CD8-positive, alpha-beta memory T cell (primary cell): ENCODE measurements around the gene CORO1C. TPM values are rescaled to one million over a fixed set of nuclear protein-coding genes. Genes with fewer than 3 reads are reported as not detected.

ENCODE experiments used
- CTCF ChIA-PET: fragments of 350-600 bp; sonication (Branson Sonifier 250); formaldehyde crosslinking; loops from one replicate; lab custom pipeline; 2021; ENCODE audit warnings: antibody characterized with exemption; lab: Charles Lee
- POLR2A ChIA-PET: fragments of 350-600 bp; sonication (Branson Sonifier 250); formaldehyde crosslinking; loops from one replicate; lab custom pipeline; 2021; ENCODE audit warnings: antibody characterized with exemption; lab: Charles Lee
- DNase-seq, 5 donors: peaks; one replicate each; pipeline versions ENCODE4 v3.0.0 to v3.0.0-alpha.2; 2020 to 2022; ENCODE audit warnings: mixed read lengths in 1 of 5
- H3K27ac ChIP-seq: one replicate; pipeline ENCODE4 v1.7.0; 2013; ENCODE audit warnings: low read depth, mild to moderate bottlenecking, low read length, moderate library complexity
- H3K27me3 ChIP-seq: 2 replicates; pipeline ENCODE4 v1.7.0; 2013; ENCODE audit warnings: low read length, mild to moderate bottlenecking; ENCODE audit not compliant: insufficient read depth, poor library complexity, severe bottlenecking
- H3K36me3 ChIP-seq: 2 replicates; pipeline ENCODE4 v1.7.0; 2013; ENCODE audit warnings: mild to moderate bottlenecking, low read length, moderate library complexity; ENCODE audit not compliant: insufficient read depth
- H3K4me1 ChIP-seq: 2 replicates; pipeline ENCODE4 v1.7.0; 2013; ENCODE audit warnings: mild to moderate bottlenecking, low read length, moderate library complexity; ENCODE audit not compliant: insufficient read depth
- H3K4me3 ChIP-seq: 2 replicates; pipeline ENCODE4 v1.7.0; 2013; ENCODE audit warnings: mild to moderate bottlenecking, low read length
- H3K9me3 ChIP-seq: 2 replicates; pipeline ENCODE4 v1.7.0; 2013; ENCODE audit warnings: mild to moderate bottlenecking, low read length
- H3K27ac Mint-ChIP-seq, 8 donors: one replicate each; pipeline ENCODE4 v1.8.0; 2020 to 2021; ENCODE audit warnings: mixed read lengths in 8 of 8, mild to moderate bottlenecking in 6 of 8, inconsistent platforms in 3 of 8, moderate library complexity in 3 of 8
- H3K27me3 Mint-ChIP-seq, 2 donors: one replicate each; pipeline ENCODE4 v1.8.0; 2020 to 2021; ENCODE audit warnings: mixed read lengths in 2 of 2, mild to moderate bottlenecking in 1 of 2, moderate library complexity in 1 of 2
- H3K36me3 Mint-ChIP-seq, 3 donors: one replicate each; pipeline ENCODE4 v1.8.0; 2020 to 2021; ENCODE audit warnings: mixed read lengths in 3 of 3, inconsistent platforms in 1 of 3, mild to moderate bottlenecking in 1 of 3
- H3K4me1 Mint-ChIP-seq, 3 donors: one replicate each; pipeline ENCODE4 v1.8.0; 2020 to 2021; ENCODE audit warnings: mixed read lengths in 3 of 3, inconsistent platforms in 1 of 3, mild to moderate bottlenecking in 1 of 3
- H3K4me3 Mint-ChIP-seq, 7 donors: one replicate each; pipeline ENCODE4 v1.8.0; 2020 to 2021; ENCODE audit warnings: mixed read lengths in 7 of 7, mild to moderate bottlenecking in 6 of 7, moderate library complexity in 4 of 7, inconsistent platforms in 2 of 7
- H3K9me3 Mint-ChIP-seq, 5 donors: one replicate each; pipeline ENCODE4 v1.8.0; 2020 to 2022; ENCODE audit warnings: mixed read lengths in 5 of 5, mild to moderate bottlenecking in 3 of 5, moderate library complexity in 2 of 5, inconsistent platforms in 1 of 5
- polyA plus RNA-seq: library from polyadenylated mRNA; unstranded; fragments of 300-500 nt; fragmentation: Illumina TruSeq; gene quantifications from one replicate; pipeline ENCODE4 v1.2.3, GENCODE V29; 2021
- total RNA-seq, 2 experiments: library from RNA; stranded (reverse); gene quantifications; one replicate each; pipeline ENCODE4 v1.2.3, GENCODE V29; 2021

Gene CORO1C
- total and polyA plus RNA-seq, 3 experiments from 2014 or later = 10.5 to 49.1 (median 45.8) TPM

DNA sequence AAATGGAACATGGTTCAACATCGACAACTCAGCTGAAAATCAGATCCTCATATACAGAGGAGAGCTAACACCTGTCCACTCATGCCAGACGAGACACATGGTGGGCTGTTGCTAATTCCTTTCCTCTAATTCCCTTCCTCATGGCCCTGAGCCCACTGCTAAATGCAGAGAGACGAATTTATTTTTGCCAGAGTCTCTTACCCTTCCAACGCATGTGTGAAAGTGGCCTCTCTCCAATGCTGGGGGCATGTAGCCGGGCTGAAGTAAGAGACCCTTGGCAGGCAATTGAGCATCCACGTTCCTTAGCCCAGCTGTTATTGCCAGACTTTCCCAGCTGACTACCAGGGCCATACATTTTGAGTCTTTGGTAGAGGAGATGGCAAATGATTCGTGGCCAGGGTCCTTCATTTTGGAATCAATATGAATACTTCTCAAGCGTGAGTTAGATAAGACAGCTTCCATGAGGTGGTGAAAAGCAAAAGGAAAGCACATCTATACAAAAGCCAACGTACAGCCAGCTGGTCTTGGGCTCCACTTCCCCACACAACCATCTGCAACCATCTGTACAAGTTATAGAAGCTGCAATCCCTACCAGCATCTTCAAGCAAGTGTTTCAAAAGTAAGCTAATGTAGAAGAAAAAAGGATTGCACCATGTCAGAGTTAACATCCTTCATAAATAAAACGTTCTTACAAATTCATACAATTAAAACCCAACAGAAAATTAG is 28.6 kb downstream of the CORO1C start:
- H3K4me3 Mint-ChIP-seq = no peak overlapping the region
- peaks cover 0 to 5% (median 4%) of the 10 kb centered on the region in 3 donors for H3K4me1 Mint-ChIP-seq
- POLR2A ChIA-PET = no interaction called here
- no peaks in the 10 kb centered on the region for H3K27me3 Mint-ChIP-seq
- CTCF ChIA-PET = interaction anchor here (1.1 kb wide), 2 partner anchors 38 to 84 kb away, joined by 3 read pairs; no protein-coding TSS in a partner anchor
- peaks cover 4 to 21% (median 4%) of the 10 kb centered on the region in 3 donors for H3K36me3 Mint-ChIP-seq
- no peaks in the 10 kb centered on the region for H3K9me3 ChIP-seq
- no peak overlapping the region for H3K4me3 ChIP-seq
- H3K36me3 ChIP-seq = no peaks in the 10 kb centered on the region
- H3K27me3 ChIP-seq = no peaks in the 10 kb centered on the region
- H3K4me1 ChIP-seq = no peaks in the 10 kb centered on the region
- no peak overlapping the region for H3K27ac ChIP-seq
- no peaks in the 10 kb centered on the region for H3K9me3 Mint-ChIP-seq
- no peak overlapping the region for H3K27ac Mint-ChIP-seq
- no peak for DNase-seq

DNA sequence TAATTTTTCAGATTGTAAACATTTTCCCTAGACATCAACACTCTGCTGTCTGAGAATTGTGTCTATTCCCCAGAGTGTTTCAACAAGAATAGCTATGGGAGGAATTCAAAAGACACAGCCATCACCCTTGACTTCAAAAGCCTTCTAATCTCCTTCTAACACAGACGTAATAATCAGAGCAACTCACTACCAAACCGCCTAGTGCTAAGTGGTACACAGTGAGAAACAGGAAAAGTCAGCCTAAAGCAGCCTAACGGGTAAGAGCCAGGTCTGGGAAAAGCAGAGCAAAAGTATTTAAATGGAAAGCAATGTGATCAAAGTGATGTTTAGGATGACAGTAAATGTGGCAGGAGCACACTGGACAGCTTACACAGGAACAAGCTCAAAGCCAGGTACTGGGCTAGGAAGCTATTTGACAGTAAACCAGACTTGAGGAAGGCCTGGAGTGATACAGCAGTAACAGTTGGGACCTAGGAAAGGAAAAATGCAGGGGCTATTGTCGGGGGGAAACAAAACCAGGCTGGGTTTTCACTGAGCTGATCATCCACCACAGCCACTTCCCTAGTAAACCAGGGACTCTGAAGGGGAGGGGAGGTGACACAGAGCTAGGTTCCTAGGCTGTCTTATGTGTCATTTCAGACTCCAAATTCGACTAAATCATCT is 29.4 kb downstream of the CORO1C start:
- no peak overlapping the region for H3K4me3 ChIP-seq
- Mint-ChIP-seq H3K36me3 (peaks cover 4 to 21% (median 4%) of the 10 kb centered on the region in 3 donors), H3K27ac (peak overlapping the region in 3 of 8 donors; percentile 44 to 87 (median 86)), H3K27me3 (no peaks in the 10 kb centered on the region), H3K9me3 (no peaks in the 10 kb centered on the region), H3K4me3 (no peak overlapping the region), H3K4me1 (peaks cover 1 to 5% (median 4%) of the 10 kb centered on the region in 3 donors)
- DNase-seq = no peak
- no peaks in the 10 kb centered on the region for H3K36me3 ChIP-seq
- ChIA-PET CTCF (interaction anchor here (0.8 to 1.1 kb wide), 2 partner anchors 37 to 68 kb away, joined by 3 read pairs; partner anchors contain the start of gene SELPLG), POLR2A (no interaction called here)
- no peak overlapping the region for H3K27ac ChIP-seq
- no peaks in the 10 kb centered on the region for H3K9me3 ChIP-seq
- no peaks in the 10 kb centered on the region for H3K4me1 ChIP-seq
- H3K27me3 ChIP-seq = no peaks in the 10 kb centered on the region

GRCh38 chr12:108700833-108701541 is 30.3 kb downstream of the CORO1C start:
- no peak overlapping the region for H3K4me3 Mint-ChIP-seq
- H3K4me1 Mint-ChIP-seq = peaks cover 5 to 11% (median 7%) of the 10 kb centered on the region in 3 donors
- Histone ChIP-seq H3K27ac (no peak overlapping the region), H3K27me3 (no peaks in the 10 kb centered on the region), H3K36me3 (no peaks in the 10 kb centered on the region), H3K4me3 (no peak overlapping the region), H3K9me3 (no peaks in the 10 kb centered on the region), H3K4me1 (no peaks in the 10 kb centered on the region)
- CTCF ChIA-PET = interaction anchor here (0.8 kb wide), 1 partner anchor 67 kb away, joined by 3 read pairs; the partner anchor contains the start of gene SELPLG
- no peak for DNase-seq
- POLR2A ChIA-PET = no interaction called here
- H3K36me3 Mint-ChIP-seq = peaks cover 4 to 21% (median 4%) of the 10 kb centered on the region in 3 donors
- H3K27me3 Mint-ChIP-seq = no peaks in the 10 kb centered on the region
- no peaks in the 10 kb centered on the region for H3K9me3 Mint-ChIP-seq
- H3K27ac Mint-ChIP-seq = no peak overlapping the region

GRCh38 chr12:108699955-108700563 is 31.3 kb downstream of the CORO1C start:
- no peak overlapping the region for H3K4me3 Mint-ChIP-seq
- Histone ChIP-seq H3K27ac (no peak overlapping the region), H3K27me3 (no peaks in the 10 kb centered on the region), H3K4me3 (no peak overlapping the region), H3K36me3 (no peaks in the 10 kb centered on the region), H3K4me1 (no peaks in the 10 kb centered on the region), H3K9me3 (no peaks in the 10 kb centered on the region)
- peaks cover 4 to 20% (median 4%) of the 10 kb centered on the region in 3 donors for H3K36me3 Mint-ChIP-seq
- no peaks in the 10 kb centered on the region for H3K9me3 Mint-ChIP-seq
- no peak for DNase-seq
- peak overlapping the region in 1 of 8 donors; percentile 20 for H3K27ac Mint-ChIP-seq
- H3K4me1 Mint-ChIP-seq = peaks cover 5 to 14% (median 11%) of the 10 kb centered on the region in 3 donors
- ChIA-PET CTCF (no interaction called here), POLR2A (no interaction called here)
- no peaks in the 10 kb centered on the region for H3K27me3 Mint-ChIP-seq

GRCh38 chr12:108697905-108698304 is 33.4 kb downstream of the CORO1C start:
- CTCF ChIA-PET = no interaction called here
- no peaks in the 10 kb centered on the region for H3K36me3 ChIP-seq
- peaks cover 4 to 20% (median 4%) of the 10 kb centered on the region in 3 donors for H3K36me3 Mint-ChIP-seq

GRCh38 chr12:108696996-108697290 is 34.4 kb downstream of the CORO1C start:
- Mint-ChIP-seq H3K4me1 (peaks cover 14 to 27% (median 20%) of the 10 kb centered on the region in 3 donors), H3K36me3 (peaks cover 4 to 20% (median 4%) of the 10 kb centered on the region in 3 donors), H3K27ac (no peak overlapping the region), H3K9me3 (no peaks in the 10 kb centered on the region), H3K4me3 (no peak overlapping the region), H3K27me3 (no peaks in the 10 kb centered on the region)
- ChIA-PET CTCF (no interaction called here), POLR2A (no interaction called here)
- Histone ChIP-seq H3K4me3 (no peak overlapping the region), H3K36me3 (no peaks in the 10 kb centered on the region), H3K4me1 (peaks cover 3% of the 10 kb centered on the region), H3K27ac (no peak overlapping the region), H3K27me3 (no peaks in the 10 kb centered on the region), H3K9me3 (no peaks in the 10 kb centered on the region)
- DNase-seq = no peak

More at GRCh38 chr12:108697905-108698304, 33.4 kb downstream of the CORO1C start:
- no peak overlapping the region for H3K4me3 ChIP-seq
- H3K4me1 ChIP-seq = no peaks in the 10 kb centered on the region
- Mint-ChIP-seq H3K4me3 (no peak overlapping the region), H3K4me1 (peaks cover 10 to 21% (median 16%) of the 10 kb centered on the region in 3 donors), H3K9me3 (no peaks in the 10 kb centered on the region), H3K27ac (no peak overlapping the region), H3K27me3 (no peaks in the 10 kb centered on the region)
- POLR2A ChIA-PET = no interaction called here
- no peaks in the 10 kb centered on the region for H3K27me3 ChIP-seq
- no peak for DNase-seq
- no peak overlapping the region for H3K27ac ChIP-seq
- no peaks in the 10 kb centered on the region for H3K9me3 ChIP-seq

DNA sequence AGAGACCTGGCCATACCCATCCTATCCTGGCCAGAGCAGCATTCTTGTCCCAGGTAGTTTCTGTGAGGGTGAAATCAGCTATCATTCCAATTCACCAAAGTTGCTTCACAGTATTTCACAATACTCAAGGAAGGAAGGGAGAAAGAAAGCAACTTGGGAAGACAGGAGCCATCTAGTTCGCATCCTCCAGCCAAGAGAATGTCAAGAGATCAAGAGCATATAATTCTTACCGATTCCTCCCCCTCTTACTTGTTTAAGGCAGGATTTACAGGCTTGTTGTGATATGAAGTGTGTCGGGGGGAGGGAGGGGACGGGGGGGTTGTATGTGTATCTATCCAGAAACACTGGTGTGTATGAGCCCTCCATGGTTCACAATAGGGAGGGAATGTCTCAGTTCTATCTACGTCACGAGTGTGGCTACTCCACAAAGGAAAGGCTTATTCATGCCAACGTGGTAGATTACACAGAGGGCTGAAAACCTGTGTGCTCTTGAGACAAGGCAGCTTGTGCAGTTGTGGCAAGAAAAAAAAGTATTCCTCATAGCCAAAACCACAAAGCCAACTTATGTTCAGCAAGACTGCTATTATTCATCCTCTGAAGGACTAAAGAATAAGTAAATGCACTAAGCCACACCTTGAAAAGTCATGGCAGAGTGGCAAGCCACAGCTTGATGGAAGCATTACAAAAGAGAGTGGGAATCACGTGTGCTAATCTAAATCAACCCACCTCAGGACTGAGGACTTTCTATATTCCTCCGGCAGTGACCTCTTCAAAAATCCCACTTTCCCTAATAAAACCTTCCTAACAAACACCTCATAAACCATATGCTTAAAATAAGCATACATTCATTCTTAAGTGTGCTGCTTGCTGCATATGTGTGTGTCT is 35.0 kb downstream of the CORO1C start:
- DNase-seq = no peak
- peaks cover 17 to 33% (median 23%) of the 10 kb centered on the region in 3 donors for H3K4me1 Mint-ChIP-seq

More for the DNA sequence above, 35.0 kb downstream of the CORO1C start:
- Mint-ChIP-seq H3K4me3 (no peak overlapping the region), H3K27ac (peak overlapping the region in 3 of 8 donors; percentile 10 to 63 (median 52)), H3K9me3 (no peaks in the 10 kb centered on the region), H3K36me3 (peaks cover 4 to 20% (median 4%) of the 10 kb centered on the region in 3 donors), H3K27me3 (no peaks in the 10 kb centered on the region)
- Histone ChIP-seq H3K4me3 (no peak overlapping the region), H3K4me1 (peaks cover 9% of the 10 kb centered on the region), H3K27me3 (no peaks in the 10 kb centered on the region), H3K36me3 (no peaks in the 10 kb centered on the region), H3K9me3 (no peaks in the 10 kb centered on the region), H3K27ac (no peak overlapping the region)
- ChIA-PET POLR2A (interaction anchor here (0.6 kb wide), 1 partner anchor 452 kb away, joined by 4 read pairs; no protein-coding TSS in a partner anchor), CTCF (interaction anchor here (1.5 kb wide), 1 partner anchor 10 kb away, joined by 4 read pairs; no protein-coding TSS in a partner anchor)
